HepG2 (cell line): ENCODE results near the gene HSD11B1. TPM values are rescaled to one million over a fixed set of nuclear protein-coding genes. Genes with fewer than 3 reads are reported as not detected.

Source experiments
- ATAC-seq: fragments of 200-7000 bp; cut with Tn5 transposase; 3 replicates; pipeline ENCODE4 v1.9.1; 2020; ENCODE audit warnings: mild to moderate bottlenecking, moderate library complexity
- BruUV-seq: library from RNA; stranded (reverse); fragments of 400-500 nt; replicated peaks from 2 replicates; lab custom pipeline; 2021; lab: Mats Ljungman, UMichigan
- CTCF ChIA-PET: fragments of 300-600 bp; formaldehyde crosslinking; extraction: SDS; loops from one replicate; lab custom pipeline; 2021; ENCODE audit warnings: low total read pairs, inconsistent platforms, low intra/inter-chr PET ratio; lab: Yijun Ruan, JAX
- POLR2A ChIA-PET: fragments of 350-600 bp; sonication (Branson Sonifier 250); formaldehyde crosslinking; loops from one replicate; lab custom pipeline; 2020; ENCODE audit warnings: antibody characterized with exemption, inconsistent platforms; lab: Yijun Ruan, JAX
- DNase-seq: peaks from one replicate; pipeline ENCODE4 v3.0.0-alpha.2; 2015; ENCODE audit warnings: low spot score
- FAIRE-seq: peaks from 3 replicates; lab custom pipeline; 2011; peaks lifted over from hg19 to GRCh38; lab: Jason Lieb, UNC
- H2AFZ ChIP-seq: one replicate; pipeline ENCODE4 v1.6.1; 2011; ENCODE audit warnings: low read length, inconsistent platforms
- H3K27ac ChIP-seq: fragments of 300-600 bp; 3 replicates; pipeline ENCODE4 v1.8.0; 2011; ENCODE audit warnings: mixed run types, mild to moderate bottlenecking, mixed read lengths, low read length, inconsistent platforms; ENCODE audit not compliant: insufficient read depth; ENCODE audit errors: extremely low read length
- H3K27me3 ChIP-seq, 2 experiments: fragments of 200-600 bp in 1 of 2; 2 replicates in 1 of 2; 3 replicates in 1 of 2; pipeline versions ENCODE4 v1.6.0 to v1.8.0; 2011; ENCODE audit warnings: low read length in 2 of 2, mild to moderate bottlenecking in 2 of 2, moderate library complexity in 2 of 2, inconsistent platforms in 1 of 2; ENCODE audit not compliant: insufficient read depth in 2 of 2, control insufficient read depth in 1 of 2
- H3K36me3 ChIP-seq, 2 experiments: fragments of 200-600 bp in 1 of 2; replicated peaks in 1 of 2; 2 replicates in 1 of 2; 3 replicates in 1 of 2; pipeline versions ENCODE4 v1.5.1 to v1.8.0; 2011; ENCODE audit warnings: low read length in 2 of 2, inconsistent platforms in 1 of 2; ENCODE audit not compliant: insufficient read depth in 2 of 2, control insufficient read depth in 1 of 2
- H3K4me1 ChIP-seq: 2 replicates; pipeline ENCODE4 v1.5.1; 2012; ENCODE audit warnings: low read length, inconsistent platforms; ENCODE audit not compliant: insufficient read depth
- H3K4me2 ChIP-seq: 2 replicates; pipeline ENCODE4 v1.6.0; 2011; ENCODE audit warnings: low read depth, low read length, inconsistent platforms
- H3K4me3 ChIP-seq, 3 experiments: fragments of 200-600 bp in 1 of 3; sonication (generic), shearing (Covaris generic) in 1 of 3; replicated peaks in 1 of 3; 2 replicates each; pipeline ENCODE4 v1.5.1; 2011 to 2016; ENCODE audit warnings: low read length in 3 of 3, inconsistent platforms in 2 of 3, low read depth in 2 of 3, mild to moderate bottlenecking in 2 of 3, control low read depth in 1 of 3, mixed read lengths in 1 of 3; ENCODE audit not compliant: insufficient read depth in 1 of 3
- H3K79me2 ChIP-seq: one replicate; pipeline ENCODE4 v1.6.1; 2011; ENCODE audit warnings: low read length, inconsistent platforms; ENCODE audit not compliant: insufficient read depth
- H3K9ac ChIP-seq: 2 replicates; pipeline ENCODE4 v1.6.0; 2011; ENCODE audit warnings: mild to moderate bottlenecking, low read depth, low read length, inconsistent platforms; ENCODE audit not compliant: insufficient read depth
- H3K9me3 ChIP-seq: 2 replicates; pipeline ENCODE4 v1.5.1; 2012; ENCODE audit warnings: mild to moderate bottlenecking, low read length
- H4K20me1 ChIP-seq: 2 replicates; pipeline ENCODE4 v1.6.0; 2011; ENCODE audit warnings: inconsistent platforms, mild to moderate bottlenecking, low read length, moderate library complexity; ENCODE audit not compliant: insufficient read depth
- DMAP1 ChIP-seq: IDR thresholded peaks from 2 replicates; pipeline ENCODE4 v1.6.1; 2016
- FOXA3 ChIP-seq: IDR thresholded peaks from 2 replicates; pipeline ENCODE4 v1.6.1; 2016; ENCODE audit warnings: missing genetic modification reagents, missing compliant biosample characterization
- GABPB1 ChIP-seq: IDR thresholded peaks from 2 replicates; pipeline ENCODE4 v1.6.1; 2016; ENCODE audit warnings: mild to moderate bottlenecking, missing genetic modification reagents, moderate library complexity, missing compliant biosample characterization
- MXD4 ChIP-seq: IDR thresholded peaks from 2 replicates; pipeline ENCODE4 v1.6.1; 2016; ENCODE audit warnings: mild to moderate bottlenecking, missing biosample characterization, missing genetic modification reagents
- PRPF4 ChIP-seq: fragments of 200-400 bp; formaldehyde crosslinking; IDR thresholded peaks from 2 replicates; pipeline ENCODE4 v1.6.1; 2016; ENCODE audit warnings: low read length, low read depth; ENCODE audit not compliant: poor library complexity, severe bottlenecking
- ZBTB1 ChIP-seq: sonication (generic); formaldehyde crosslinking; IDR thresholded peaks from 2 replicates; pipeline ENCODE4 v1.4.0; 2020; ENCODE audit warnings: missing genetic modification reagents, borderline replicate concordance
- ZNF101 ChIP-seq: sonication (generic); formaldehyde crosslinking; IDR thresholded peaks from 2 replicates; pipeline ENCODE4 v1.4.0; 2020; ENCODE audit warnings: mild to moderate bottlenecking, low read depth, missing genetic modification reagents, borderline replicate concordance
- ZNF274 ChIP-seq: sonication (generic); formaldehyde crosslinking; IDR thresholded peaks from 2 replicates; pipeline ENCODE4 v1.5.1; 2020; ENCODE audit warnings: mild to moderate bottlenecking, missing genetic modification reagents
- ZNF496 ChIP-seq: sonication (generic); formaldehyde crosslinking; IDR thresholded peaks from 2 replicates; pipeline ENCODE4 v1.8.1; 2023; ENCODE audit warnings: mild to moderate bottlenecking, moderate library complexity, missing genetic modification reagents; ENCODE audit not compliant: insufficient replicate concordance
- ZNF678 ChIP-seq: sonication (generic); formaldehyde crosslinking; IDR thresholded peaks from 2 replicates; pipeline ENCODE4 v1.4.0; 2020; ENCODE audit warnings: mild to moderate bottlenecking, missing genetic modification reagents
- ZNF879 ChIP-seq: sonication (generic); formaldehyde crosslinking; IDR thresholded peaks from 2 replicates; pipeline ENCODE4 v1.8.1; 2023; ENCODE audit warnings: missing genetic modification reagents
- WGBS: methylation state at CpG from one replicate; pipeline ENCODE4 v1.1.6; 2017; ENCODE audit warnings: low lambda C conversion rate; 5-methylcytosine and 5-hydroxymethylcytosine counted together
- in situ Hi-C: cut with HindIII; loops from 2 replicates; pipeline ENCODE4 v1.10.0; 2017; ENCODE audit warnings: low pct_unique_long_range_greater_than_20kb; ENCODE audit not compliant: extremely low pct_ligation_motif_present
- intact Hi-C: fragments of 100-400 bp; cut with micrococcal nuclease; formaldehyde crosslinking; loops from one replicate; pipeline ENCODE4 v1.10.0; 2022; ENCODE audit not compliant: unreplicated experiment
- polyA plus RNA-seq, 8 experiments: library from polyadenylated mRNA; depleted of rRNA in 3 of 8; stranded (reverse) in 7 of 8; unstranded in 1 of 8; fragments of >200 nt; fragmentation: Illumina TruSeq in 4 of 8; extraction: Trizol in 4 of 8; gene quantifications; 2 replicates each; pipeline versions ENCODE4 v1.2.1 to v1.2.3, GENCODE V29; 2011 to 2016; ENCODE audit warnings: low read depth in 4 of 8, missing spikeins in 1 of 8, mixed read lengths in 1 of 8; ENCODE audit not compliant: insufficient read depth in 1 of 8
- total RNA-seq, 5 experiments: library from RNA; depleted of rRNA; stranded (reverse); fragments of >200 nt; fragmentation: Illumina TruSeq; extraction: Trizol; gene quantifications; 2 replicates each; pipeline ENCODE4 v1.2.3, GENCODE V29; 2016; ENCODE audit warnings: low read depth in 1 of 5
- TF ChIP-seq, protein P1 (sequence below): sonication (generic); formaldehyde crosslinking; IDR thresholded peaks from 2 replicates; pipeline ENCODE4 v1.8.0; 2022; ENCODE audit warnings: low read depth, missing genetic modification reagents
- TF ChIP-seq, protein P2 (sequence below): sonication (generic); formaldehyde crosslinking; IDR thresholded peaks from 2 replicates; pipeline ENCODE4 v1.5.0; 2020; ENCODE audit warnings: mild to moderate bottlenecking, missing genetic modification reagents
- TF ChIP-seq, protein P3 (sequence below): sonication (generic); formaldehyde crosslinking; IDR thresholded peaks from 2 replicates; pipeline ENCODE4 v1.9.0; 2021; ENCODE audit warnings: missing genetic modification reagents, borderline replicate concordance
- TF ChIP-seq, protein P4 (sequence below): sonication (generic); formaldehyde crosslinking; IDR thresholded peaks from 2 replicates; pipeline ENCODE4 v1.8.0; 2022; ENCODE audit warnings: missing genetic modification reagents, mild to moderate bottlenecking, inconsistent platforms, borderline replicate concordance
- TF ChIP-seq, protein P5 (sequence below): sonication (generic); formaldehyde crosslinking; IDR thresholded peaks from 2 replicates; pipeline ENCODE4 v1.5.0; 2020; ENCODE audit warnings: missing genetic modification reagents, mild to moderate bottlenecking, borderline replicate concordance

HSD11B1 gene
- total and polyA plus RNA-seq, 2 of the 13 experiments (the other 11 are each of a cell fraction or from before 2014, with no cell fraction given) = not detected

DNA sequence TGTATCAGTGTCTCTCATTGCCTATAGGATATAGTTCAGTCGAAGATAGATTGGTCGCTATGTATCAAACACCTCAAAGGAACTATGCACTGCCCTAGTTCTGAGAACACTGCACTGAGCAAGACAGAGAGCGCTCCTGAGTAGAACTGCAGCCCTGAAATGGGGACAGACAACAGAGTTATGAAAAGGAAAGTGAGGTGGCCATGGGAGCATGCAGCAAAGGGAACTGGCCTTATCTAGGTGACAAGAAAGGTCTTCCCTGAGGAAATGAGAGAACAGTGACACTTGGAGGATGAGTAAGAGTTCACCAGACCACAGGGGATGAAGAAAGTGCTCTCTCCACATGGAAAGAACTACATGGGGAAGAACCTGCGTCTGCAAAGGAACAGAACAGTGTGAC, 36.9 kb upstream of the HSD11B1 start:
- no peak for FAIRE-seq
- intact Hi-C loops = no loop called here
- no peak overlapping the region for H3K4me2 ChIP-seq
- no peaks in the 10 kb centered on the region for H3K79me2 ChIP-seq
- WGBS = 23% methylated on average over 4 of the region's 4 CpGs
- ATAC-seq = no peak
- TF ChIP-seq ZNF101 (CRISPR knock-in tag) (no peak), ZBTB1 (CRISPR knock-in tag) (no peak), GABPB1 (CRISPR knock-in tag) (no peak), ZNF678 (no peak), PRPF4 (no peak), ZNF274 (no peak), ZNF496 (CRISPR knock-in tag) (no peak), MXD4 (CRISPR knock-in tag) (no peak), FOXA3 (CRISPR knock-in tag) (no peak), ZNF879 (no peak), DMAP1 (no peak)
- TF ChIP-seq, protein P1, sequence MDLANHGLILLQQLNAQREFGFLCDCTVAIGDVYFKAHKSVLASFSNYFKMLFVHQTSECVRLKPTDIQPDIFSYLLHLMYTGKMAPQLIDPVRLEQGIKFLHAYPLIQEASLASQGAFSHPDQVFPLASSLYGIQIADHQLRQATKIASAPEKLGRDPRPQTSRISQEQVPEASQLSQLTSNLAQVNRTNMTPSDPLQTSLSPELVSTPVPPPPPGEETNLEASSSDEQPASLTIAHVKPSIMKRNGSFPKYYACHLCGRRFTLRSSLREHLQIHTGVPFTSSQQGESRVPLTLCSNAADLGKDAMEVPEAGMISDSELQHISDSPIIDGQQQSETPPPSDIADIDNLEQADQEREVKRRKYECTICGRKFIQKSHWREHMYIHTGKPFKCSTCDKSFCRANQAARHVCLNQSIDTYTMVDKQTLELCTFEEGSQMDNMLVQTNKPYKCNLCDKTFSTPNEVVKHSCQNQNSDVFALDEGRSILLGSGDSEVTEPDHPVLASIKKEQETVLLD = no peak
- TF ChIP-seq, protein P2, sequence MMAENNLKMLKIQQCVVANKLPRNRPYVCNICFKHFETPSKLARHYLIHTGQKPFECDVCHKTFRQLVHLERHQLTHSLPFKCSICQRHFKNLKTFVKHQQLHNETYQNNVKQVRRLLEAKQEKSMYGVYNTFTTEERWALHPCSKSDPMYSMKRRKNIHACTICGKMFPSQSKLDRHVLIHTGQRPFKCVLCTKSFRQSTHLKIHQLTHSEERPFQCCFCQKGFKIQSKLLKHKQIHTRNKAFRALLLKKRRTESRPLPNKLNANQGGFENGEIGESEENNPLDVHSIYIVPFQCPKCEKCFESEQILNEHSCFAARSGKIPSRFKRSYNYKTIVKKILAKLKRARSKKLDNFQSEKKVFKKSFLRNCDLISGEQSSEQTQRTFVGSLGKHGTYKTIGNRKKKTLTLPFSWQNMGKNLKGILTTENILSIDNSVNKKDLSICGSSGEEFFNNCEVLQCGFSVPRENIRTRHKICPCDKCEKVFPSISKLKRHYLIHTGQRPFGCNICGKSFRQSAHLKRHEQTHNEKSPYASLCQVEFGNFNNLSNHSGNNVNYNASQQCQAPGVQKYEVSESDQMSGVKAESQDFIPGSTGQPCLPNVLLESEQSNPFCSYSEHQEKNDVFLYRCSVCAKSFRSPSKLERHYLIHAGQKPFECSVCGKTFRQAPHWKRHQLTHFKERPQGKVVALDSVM = no peak
- TF ChIP-seq, protein P3, sequence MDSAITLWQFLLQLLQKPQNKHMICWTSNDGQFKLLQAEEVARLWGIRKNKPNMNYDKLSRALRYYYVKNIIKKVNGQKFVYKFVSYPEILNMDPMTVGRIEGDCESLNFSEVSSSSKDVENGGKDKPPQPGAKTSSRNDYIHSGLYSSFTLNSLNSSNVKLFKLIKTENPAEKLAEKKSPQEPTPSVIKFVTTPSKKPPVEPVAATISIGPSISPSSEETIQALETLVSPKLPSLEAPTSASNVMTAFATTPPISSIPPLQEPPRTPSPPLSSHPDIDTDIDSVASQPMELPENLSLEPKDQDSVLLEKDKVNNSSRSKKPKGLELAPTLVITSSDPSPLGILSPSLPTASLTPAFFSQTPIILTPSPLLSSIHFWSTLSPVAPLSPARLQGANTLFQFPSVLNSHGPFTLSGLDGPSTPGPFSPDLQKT = no peak
- TF ChIP-seq, protein P4, sequence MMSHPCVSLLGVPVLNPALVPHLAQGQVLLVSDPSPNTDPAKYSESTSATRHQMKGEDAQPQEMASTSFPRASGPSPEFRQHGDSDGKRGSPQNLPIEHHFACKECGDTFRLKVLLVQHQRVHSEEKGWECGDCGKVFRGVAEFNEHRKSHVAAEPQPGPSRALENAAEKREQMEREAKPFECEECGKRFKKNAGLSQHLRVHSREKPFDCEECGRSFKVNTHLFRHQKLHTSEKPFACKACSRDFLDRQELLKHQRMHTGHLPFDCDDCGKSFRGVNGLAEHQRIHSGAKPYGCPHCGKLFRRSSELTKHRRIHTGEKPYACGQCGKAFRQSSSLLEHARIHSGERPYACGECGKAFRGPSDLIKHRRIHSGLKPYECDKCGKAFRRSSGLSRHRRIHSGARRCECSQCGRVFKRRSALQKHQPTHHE = no peak
- TF ChIP-seq, protein P5, sequence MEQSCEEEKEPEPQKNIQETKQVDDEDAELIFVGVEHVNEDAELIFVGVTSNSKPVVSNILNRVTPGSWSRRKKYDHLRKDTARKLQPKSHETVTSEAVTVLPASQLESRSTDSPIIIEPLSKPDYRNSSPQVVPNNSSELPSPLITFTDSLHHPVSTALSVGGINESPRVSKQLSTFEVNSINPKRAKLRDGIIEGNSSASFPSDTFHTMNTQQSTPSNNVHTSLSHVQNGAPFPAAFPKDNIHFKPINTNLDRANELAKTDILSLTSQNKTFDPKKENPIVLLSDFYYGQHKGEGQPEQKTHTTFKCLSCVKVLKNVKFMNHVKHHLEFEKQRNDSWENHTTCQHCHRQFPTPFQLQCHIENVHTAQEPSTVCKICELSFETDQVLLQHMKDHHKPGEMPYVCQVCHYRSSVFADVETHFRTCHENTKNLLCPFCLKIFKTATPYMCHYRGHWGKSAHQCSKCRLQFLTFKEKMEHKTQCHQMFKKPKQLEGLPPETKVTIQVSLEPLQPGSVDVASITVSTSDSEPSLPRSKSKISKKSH (CRISPR knock-in tag) = no peak
- TF ChIP-seq, all 625 proteins: peak for 0
- Histone ChIP-seq H3K27me3 (peaks cover 0 to 4% of the 10 kb centered on the region in 2 experiments; a peak in 1 of 5 replicates), H3K4me1 (peaks cover 10% of the 10 kb centered on the region), H3K4me3 (no peak overlapping the region), H3K9me3 (no peaks in the 10 kb centered on the region), H2AFZ (no peak overlapping the region), H4K20me1 (no peaks in the 10 kb centered on the region), H3K9ac (no peak overlapping the region), H3K27ac (no peak overlapping the region), H3K36me3 (no peaks in the 10 kb centered on the region)
- no TSS peak for BruUV-seq
- ChIA-PET POLR2A (no interaction called here), CTCF (no interaction called here)
- in situ Hi-C loops = no loop called here
- no peak for DNase-seq
